ENCODE data around the gene UBE2G1.
"Not testable (repeated sequence)": the region's sequence is repeated elsewhere in the genome, so short reads cannot be mapped to it uniquely, and the experiment has no call there.

The UBE2G1 gene

GRCh38 chr17:4369557-4370230 is 3.2 kb upstream of the UBE2G1 start:
- no peaks in the 10 kb centered on the region for H3K9me3 ChIP-seq (ENCODE audit: control insufficient read depth in 1 of 2, low read length in 2 of 2)
- no peaks in the 10 kb centered on the region for H3K27me3 ChIP-seq (ENCODE audit: low read depth, low read length)
- no peak overlapping the region for H3K27ac ChIP-seq (ENCODE audit: low read length)
- peaks cover 0 to 9% of the 10 kb centered on the region in 2 donors for H3K36me3 ChIP-seq (ENCODE audit: control insufficient read depth in 1 of 2, insufficient read depth in 2 of 2, low read length in 2 of 2)
- no peak overlapping the region for H3K4me3 ChIP-seq (ENCODE audit: low read depth in 1 of 2, low read length in 2 of 2)
- peaks cover under 1 to 3% of the 10 kb centered on the region in 2 donors for H3K4me1 ChIP-seq (ENCODE audit: control insufficient read depth in 1 of 2, insufficient read depth in 2 of 2, low read length in 2 of 2)

GRCh38 chr17:4368341-4368740 is 1.9 kb upstream of the UBE2G1 start:
- H3K9me3 ChIP-seq (ENCODE audit: control insufficient read depth in 1 of 2, low read length in 2 of 2) = no peaks in the 10 kb centered on the region
- H3K4me3 ChIP-seq (ENCODE audit: low read depth in 1 of 2, low read length in 2 of 2) = no peak overlapping the region
- no peak overlapping the region for H3K27ac ChIP-seq (ENCODE audit: low read length)
- peaks cover 0 to 9% of the 10 kb centered on the region in 2 donors for H3K36me3 ChIP-seq (ENCODE audit: control insufficient read depth in 1 of 2, insufficient read depth in 2 of 2, low read length in 2 of 2)
- H3K27me3 ChIP-seq (ENCODE audit: low read depth, low read length) = no peaks in the 10 kb centered on the region
- peaks cover 4 to 12% of the 10 kb centered on the region in 2 donors for H3K4me1 ChIP-seq (ENCODE audit: control insufficient read depth in 1 of 2, insufficient read depth in 2 of 2, low read length in 2 of 2)

DNA sequence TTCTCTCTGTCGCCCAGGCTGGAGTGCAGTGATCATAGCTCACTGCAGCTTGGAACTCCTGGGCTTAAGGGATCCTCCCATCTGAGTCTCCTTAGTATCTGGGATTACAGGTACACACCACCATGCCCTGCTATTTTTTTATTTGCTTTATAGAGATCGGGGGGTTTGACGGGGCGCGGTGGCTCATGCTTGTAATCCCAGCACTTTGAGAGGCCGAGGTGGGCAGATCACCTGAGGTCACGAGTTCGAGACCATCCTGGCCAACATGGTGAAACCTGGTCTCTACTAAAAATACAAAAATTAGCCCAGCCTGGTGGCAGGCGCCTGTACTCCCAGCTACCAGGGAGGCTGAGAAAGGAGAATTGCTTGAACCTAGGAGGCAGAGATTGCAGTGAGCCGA is 702 bp upstream of the UBE2G1 start:
- not testable (repeated sequence) for H3K4me3 ChIP-seq (ENCODE audit: low read depth in 1 of 2, low read length in 2 of 2); H3K27me3 ChIP-seq (ENCODE audit: low read depth, low read length); H3K9me3 ChIP-seq (ENCODE audit: control insufficient read depth in 1 of 2, low read length in 2 of 2); H3K36me3 ChIP-seq (ENCODE audit: control insufficient read depth in 1 of 2, insufficient read depth in 2 of 2, low read length in 2 of 2)
- H3K4me1 ChIP-seq (ENCODE audit: control insufficient read depth in 1 of 2, insufficient read depth in 2 of 2, low read length in 2 of 2) = peaks cover 4 to 18% of the 10 kb centered on the region in 2 donors
- peak overlapping the region; percentile 73 for H3K27ac ChIP-seq (ENCODE audit: low read length)

GRCh38 chr17:4365628-4366326 is 698 bp downstream of the UBE2G1 start:
- Histone ChIP-seq H3K9me3 (ENCODE audit: control insufficient read depth in 1 of 2, low read length in 2 of 2) (no peaks in the 10 kb centered on the region), H3K27ac (ENCODE audit: low read length) (peak overlapping the region; percentile 79), H3K4me1 (ENCODE audit: control insufficient read depth in 1 of 2, insufficient read depth in 2 of 2, low read length in 2 of 2) (peaks cover 4 to 24% of the 10 kb centered on the region in 2 donors)

GRCh38 chr17:4365103-4365627 is 1.3 kb downstream of the UBE2G1 start:
- H3K4me3 ChIP-seq (ENCODE audit: low read depth in 1 of 2, low read length in 2 of 2) = peak overlapping the region; percentile 64 to 97

More at GRCh38 chr17:4365628-4366326, 698 bp downstream of the UBE2G1 start:
- H3K36me3 ChIP-seq (ENCODE audit: control insufficient read depth in 1 of 2, insufficient read depth in 2 of 2, low read length in 2 of 2) = peaks cover 0 to 9% of the 10 kb centered on the region in 2 donors
- H3K4me3 ChIP-seq (ENCODE audit: low read depth in 1 of 2, low read length in 2 of 2) = peak overlapping the region; percentile 64 to 97
- no peaks in the 10 kb centered on the region for H3K27me3 ChIP-seq (ENCODE audit: low read depth, low read length)

DNA sequence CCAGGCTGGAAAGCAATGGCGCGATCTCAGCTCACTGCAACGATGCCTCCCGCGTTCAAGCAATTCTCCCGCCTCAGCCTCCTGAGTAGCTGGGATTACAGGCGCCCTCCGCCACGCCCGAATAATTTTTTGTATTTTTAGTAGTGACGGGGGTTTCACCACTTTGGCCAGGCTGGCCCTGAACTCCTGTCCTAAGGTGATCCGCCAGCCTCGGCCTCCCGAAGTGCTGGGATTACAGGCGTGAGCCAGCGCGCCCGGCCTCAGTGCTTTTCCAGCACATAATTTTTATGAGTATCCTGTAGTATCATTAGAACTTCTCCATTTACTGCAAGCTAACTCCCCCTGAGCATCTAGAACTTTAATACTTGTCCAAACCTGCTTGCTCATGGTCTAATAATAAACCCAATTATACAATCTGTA is 1.8 kb downstream of the UBE2G1 start:
- Histone ChIP-seq H3K27me3 (ENCODE audit: low read depth, low read length) (no peaks in the 10 kb centered on the region), H3K36me3 (ENCODE audit: control insufficient read depth in 1 of 2, insufficient read depth in 2 of 2, low read length in 2 of 2) (peaks cover 0 to 9% of the 10 kb centered on the region in 2 donors), H3K4me1 (ENCODE audit: control insufficient read depth in 1 of 2, insufficient read depth in 2 of 2, low read length in 2 of 2) (peaks cover 4 to 30% of the 10 kb centered on the region in 2 donors), H3K9me3 (ENCODE audit: control insufficient read depth in 1 of 2, low read length in 2 of 2) (no peaks in the 10 kb centered on the region), H3K27ac (ENCODE audit: low read length) (peak overlapping the region; percentile 79), H3K4me3 (ENCODE audit: low read depth in 1 of 2, low read length in 2 of 2) (peak overlapping the region; percentile 64 to 97)

More at GRCh38 chr17:4365103-4365627, 1.3 kb downstream of the UBE2G1 start:
- peak overlapping the region; percentile 79 for H3K27ac ChIP-seq (ENCODE audit: low read length)
- peaks cover 0 to 9% of the 10 kb centered on the region in 2 donors for H3K36me3 ChIP-seq (ENCODE audit: control insufficient read depth in 1 of 2, insufficient read depth in 2 of 2, low read length in 2 of 2)
- peaks cover 4 to 27% of the 10 kb centered on the region in 2 donors for H3K4me1 ChIP-seq (ENCODE audit: control insufficient read depth in 1 of 2, insufficient read depth in 2 of 2, low read length in 2 of 2)
- H3K9me3 ChIP-seq (ENCODE audit: control insufficient read depth in 1 of 2, low read length in 2 of 2) = no peaks in the 10 kb centered on the region
- no peaks in the 10 kb centered on the region for H3K27me3 ChIP-seq (ENCODE audit: low read depth, low read length)

GRCh38 chr17:4362141-4362540 is 4.3 kb downstream of the UBE2G1 start:
- no peak overlapping the region for H3K4me3 ChIP-seq (ENCODE audit: low read depth in 1 of 2, low read length in 2 of 2)
- peak overlapping the region; percentile 19 for H3K27ac ChIP-seq (ENCODE audit: low read length)
- H3K27me3 ChIP-seq (ENCODE audit: low read depth, low read length) = no peaks in the 10 kb centered on the region
- peaks cover 4 to 30% of the 10 kb centered on the region in 2 donors for H3K4me1 ChIP-seq (ENCODE audit: control insufficient read depth in 1 of 2, insufficient read depth in 2 of 2, low read length in 2 of 2)
- H3K36me3 ChIP-seq (ENCODE audit: control insufficient read depth in 1 of 2, insufficient read depth in 2 of 2, low read length in 2 of 2) = peaks cover 0 to 9% of the 10 kb centered on the region in 2 donors
- no peaks in the 10 kb centered on the region for H3K9me3 ChIP-seq (ENCODE audit: control insufficient read depth in 1 of 2, low read length in 2 of 2)

DNA sequence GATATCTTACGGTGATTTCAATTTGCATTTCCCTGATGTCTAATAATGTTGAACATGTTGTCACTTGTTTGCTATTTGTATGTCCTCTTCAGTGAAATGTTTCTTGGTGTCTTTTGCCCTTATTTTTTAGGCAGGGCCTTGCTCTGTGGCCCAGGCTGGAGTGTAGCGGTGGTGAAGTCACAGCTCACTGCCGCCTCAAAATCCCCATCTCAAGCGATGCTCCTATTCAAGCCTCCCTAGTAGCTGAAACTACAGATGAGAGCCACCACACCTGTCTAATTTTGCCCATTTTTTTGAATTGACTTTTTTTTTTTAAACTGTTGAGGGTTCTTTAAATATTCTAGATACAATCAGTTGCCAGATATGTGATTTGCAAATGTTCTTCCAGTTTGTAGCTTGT is 8.3 kb downstream of the UBE2G1 start:
- Histone ChIP-seq H3K27me3 (ENCODE audit: low read depth, low read length) (no peaks in the 10 kb centered on the region), H3K36me3 (ENCODE audit: control insufficient read depth in 1 of 2, insufficient read depth in 2 of 2, low read length in 2 of 2) (no peaks in the 10 kb centered on the region), H3K27ac (ENCODE audit: low read length) (no peak overlapping the region), H3K4me1 (ENCODE audit: control insufficient read depth in 1 of 2, insufficient read depth in 2 of 2, low read length in 2 of 2) (peaks cover 0 to 24% of the 10 kb centered on the region in 2 donors), H3K9me3 (ENCODE audit: control insufficient read depth in 1 of 2, low read length in 2 of 2) (no peaks in the 10 kb centered on the region), H3K4me3 (ENCODE audit: low read depth in 1 of 2, low read length in 2 of 2) (no peak overlapping the region)

GRCh38 chr17:4357671-4358070 is 8.8 kb downstream of the UBE2G1 start:
- Histone ChIP-seq H3K9me3 (ENCODE audit: control insufficient read depth in 1 of 2, low read length in 2 of 2) (no peaks in the 10 kb centered on the region), H3K4me1 (ENCODE audit: control insufficient read depth in 1 of 2, insufficient read depth in 2 of 2, low read length in 2 of 2) (peaks cover 0 to 22% of the 10 kb centered on the region in 2 donors), H3K4me3 (ENCODE audit: low read depth in 1 of 2, low read length in 2 of 2) (no peak overlapping the region), H3K27ac (ENCODE audit: low read length) (no peak overlapping the region), H3K36me3 (ENCODE audit: control insufficient read depth in 1 of 2, insufficient read depth in 2 of 2, low read length in 2 of 2) (no peaks in the 10 kb centered on the region), H3K27me3 (ENCODE audit: low read depth, low read length) (no peaks in the 10 kb centered on the region)

GRCh38 chr17:4357030-4357628 is 9.3 kb downstream of the UBE2G1 start:
- H3K9me3 ChIP-seq (ENCODE audit: control insufficient read depth in 1 of 2, low read length in 2 of 2) = no peaks in the 10 kb centered on the region
- no peaks in the 10 kb centered on the region for H3K27me3 ChIP-seq (ENCODE audit: low read depth, low read length)
- peaks cover 0 to 20% of the 10 kb centered on the region in 2 donors for H3K4me1 ChIP-seq (ENCODE audit: control insufficient read depth in 1 of 2, insufficient read depth in 2 of 2, low read length in 2 of 2)
- H3K4me3 ChIP-seq (ENCODE audit: low read depth in 1 of 2, low read length in 2 of 2) = no peak overlapping the region
- no peak overlapping the region for H3K27ac ChIP-seq (ENCODE audit: low read length)
- no peaks in the 10 kb centered on the region for H3K36me3 ChIP-seq (ENCODE audit: control insufficient read depth in 1 of 2, insufficient read depth in 2 of 2, low read length in 2 of 2)

- H3K27me3 ChIP-seq (ENCODE audit: low read depth, low read length) = no peaks in the 10 kb centered on the region
- H3K4me3 ChIP-seq (ENCODE audit: low read depth in 1 of 2, low read length in 2 of 2) = no peak overlapping the region
- no peaks in the 10 kb centered on the region for H3K9me3 ChIP-seq (ENCODE audit: control insufficient read depth in 1 of 2, low read length in 2 of 2)
- H3K4me1 ChIP-seq (ENCODE audit: control insufficient read depth in 1 of 2, insufficient read depth in 2 of 2, low read length in 2 of 2) = peaks cover 0 to 16% of the 10 kb centered on the region in 2 donors
- no peak overlapping the region for H3K27ac ChIP-seq (ENCODE audit: low read length)
- no peaks in the 10 kb centered on the region for H3K36me3 ChIP-seq (ENCODE audit: control insufficient read depth in 1 of 2, insufficient read depth in 2 of 2, low read length in 2 of 2)
Observed at GRCh38 chr17:4354862-4355514, 11.5 kb downstream of the UBE2G1 start.
